Measurements from ENCODE around the gene FAM168A.

Gene FAM168A, protein sequence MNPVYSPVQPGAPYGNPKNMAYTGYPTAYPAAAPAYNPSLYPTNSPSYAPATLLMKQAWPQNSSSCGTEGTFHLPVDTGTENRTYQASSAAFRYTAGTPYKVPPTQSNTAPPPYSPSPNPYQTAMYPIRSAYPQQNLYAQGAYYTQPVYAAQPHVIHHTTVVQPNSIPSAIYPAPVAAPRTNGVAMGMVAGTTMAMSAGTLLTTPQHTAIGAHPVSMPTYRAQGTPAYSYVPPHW

DNA sequence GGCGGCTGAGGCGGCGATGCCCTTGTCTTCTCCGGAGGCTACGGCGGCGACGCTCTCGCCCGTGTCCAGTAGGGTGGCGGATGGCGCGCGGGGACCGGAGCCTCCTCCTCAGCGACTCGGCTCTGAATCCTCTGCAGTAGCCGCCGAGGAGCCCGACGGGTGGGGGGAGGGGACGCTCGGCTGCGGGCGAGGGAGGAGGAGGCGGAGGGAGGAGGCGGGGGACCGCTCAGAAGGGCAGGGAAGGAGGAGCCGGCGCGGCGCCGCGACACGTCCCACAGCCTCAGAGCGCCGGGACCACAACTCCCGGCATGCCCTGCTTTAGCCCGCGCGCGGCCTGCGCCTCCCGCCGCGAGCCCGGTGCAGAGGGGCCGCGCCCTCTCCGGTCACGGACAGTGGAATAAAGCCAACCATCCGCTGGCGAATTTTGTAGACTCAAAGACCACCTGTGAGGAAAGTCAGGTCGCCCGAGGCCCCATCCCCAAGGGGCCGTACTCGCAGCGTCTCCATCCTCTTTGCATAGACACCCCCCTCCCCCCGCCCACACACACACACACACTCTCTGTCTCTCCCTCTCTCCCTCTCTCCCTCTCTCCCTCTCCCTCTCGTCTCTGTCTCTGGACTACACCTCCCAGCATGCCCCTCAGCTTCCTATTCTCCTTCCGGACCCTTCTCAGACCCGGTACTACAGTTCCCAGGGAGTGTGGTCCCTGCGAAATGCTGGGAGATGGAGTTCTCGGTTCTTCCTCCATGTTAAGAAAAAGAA lies at the start of gene FAM168A:
Gene FAM168A, minus strand, starts transcription at position 157 of the 763 bp plus-strand sequence. CDS start 129,638 bp downstream, outside the sequence.
- DNase-seq (ENCODE audit: low spot score) = peak; percentile 99

DNA sequence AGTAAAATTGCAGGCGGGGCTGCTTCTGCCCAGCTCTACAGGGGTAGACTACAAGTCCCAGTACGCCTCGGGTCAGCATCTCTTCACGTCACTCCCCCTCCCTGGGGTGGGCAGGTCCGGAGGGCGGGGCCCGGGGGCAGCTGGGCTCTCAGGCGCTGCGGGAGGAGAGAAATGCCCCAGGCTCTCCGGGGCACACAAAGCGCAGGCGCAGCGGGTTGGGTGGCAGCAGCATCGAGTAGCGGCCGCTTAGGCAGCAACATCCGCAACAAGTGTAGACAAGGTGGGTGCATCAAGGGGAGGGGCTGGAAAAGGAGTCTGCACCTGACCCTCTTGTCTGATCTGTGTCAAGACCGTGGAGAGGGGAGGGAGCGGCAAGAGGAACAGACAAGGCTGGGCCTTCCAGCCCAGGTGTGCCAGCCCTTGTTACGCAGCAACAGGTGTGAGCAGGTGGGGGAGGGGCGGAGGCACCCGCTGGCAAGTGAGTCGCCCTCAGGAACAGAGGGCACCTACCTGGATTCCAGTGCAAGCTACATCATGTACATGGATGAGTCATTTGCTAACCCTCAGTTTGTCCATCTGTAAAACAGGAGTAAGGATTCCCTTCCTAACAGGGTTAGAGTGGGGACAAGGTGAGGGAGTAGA lies 49.7 kb upstream of the FAM168A start:
- peak; percentile 94 for DNase-seq (ENCODE audit: low spot score)

DNA sequence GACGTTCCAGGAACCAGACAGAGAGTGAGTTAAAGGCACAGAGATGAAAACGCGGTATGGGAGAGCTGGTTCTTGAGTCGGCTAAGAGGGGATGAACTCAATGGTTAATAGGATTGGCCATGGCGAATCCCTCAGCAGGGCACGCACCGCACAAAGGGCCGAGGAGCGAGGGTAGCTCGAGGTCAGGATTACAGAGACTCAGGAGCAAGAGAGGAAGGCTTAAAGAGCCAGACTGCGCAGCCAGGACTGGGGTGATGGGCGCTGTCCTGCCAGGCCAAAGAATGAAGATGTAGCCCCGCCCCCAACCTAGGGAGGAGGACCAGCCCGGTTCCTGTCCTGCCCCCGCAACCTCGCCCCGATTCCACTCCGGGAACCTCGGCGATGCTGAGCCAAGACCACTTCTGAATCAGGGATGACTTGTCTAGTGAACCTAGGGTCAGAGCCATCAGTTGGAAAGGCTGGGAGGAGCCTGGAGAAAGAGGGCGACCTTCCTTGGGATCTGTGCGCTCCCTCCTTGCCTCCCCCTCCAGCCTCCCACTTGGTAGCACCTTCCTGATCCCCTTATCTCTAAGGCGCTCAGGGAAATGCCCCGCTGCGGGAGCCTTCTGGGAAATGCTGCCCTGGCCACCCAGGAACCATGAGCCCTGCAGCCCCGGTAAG lies 48.2 kb upstream of the FAM168A start, which contains the start of gene PLEKHB1:
Gene PLEKHB1, plus strand, starts transcription at position 610 of the 660 bp plus-strand sequence. Its CDS starts 28 bp downstream, at position 638.
- no peak for DNase-seq (ENCODE audit: low spot score)

DNA sequence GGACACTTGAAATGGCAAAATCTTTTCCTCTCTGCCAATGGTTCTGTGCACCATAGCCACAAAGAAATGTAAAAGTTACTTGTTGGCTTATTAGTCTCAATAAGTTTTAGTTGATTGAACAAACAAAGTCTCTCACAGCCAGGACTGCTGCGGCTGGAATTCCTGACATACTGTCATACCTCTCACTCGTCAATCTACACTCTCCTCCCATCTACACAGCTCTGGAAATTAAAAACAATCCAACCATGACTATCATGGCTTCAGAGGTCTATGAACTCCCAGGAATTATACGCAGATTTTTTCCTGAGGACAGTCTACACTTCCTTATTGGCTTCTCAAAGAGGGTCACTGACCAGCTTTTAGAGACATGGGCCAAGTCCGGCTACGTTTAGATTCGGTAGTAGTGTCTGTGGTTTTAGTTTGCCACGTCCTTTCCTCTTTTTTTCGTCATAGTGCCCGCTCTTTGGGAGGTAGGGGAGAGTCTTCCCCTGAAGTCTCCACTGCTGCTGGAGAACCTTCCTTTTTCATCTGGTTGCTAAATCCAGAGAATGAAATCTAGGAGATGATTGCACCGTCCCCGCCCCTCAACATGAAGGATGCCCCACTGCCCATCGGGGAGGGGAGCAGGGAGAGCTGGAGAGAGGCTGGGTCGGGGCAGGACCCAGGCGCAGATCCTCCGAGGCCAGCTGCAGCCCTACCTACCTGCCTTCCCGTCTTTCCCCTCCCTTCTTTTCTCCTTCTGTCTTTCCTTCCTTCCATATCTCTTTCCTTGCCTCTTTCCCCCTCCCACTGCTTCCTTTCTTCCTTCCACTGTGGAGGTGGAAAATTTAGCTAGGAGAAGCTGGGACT lies 47.4 kb upstream of the FAM168A start:
- DNase-seq (ENCODE audit: low spot score) = no peak

DNA sequence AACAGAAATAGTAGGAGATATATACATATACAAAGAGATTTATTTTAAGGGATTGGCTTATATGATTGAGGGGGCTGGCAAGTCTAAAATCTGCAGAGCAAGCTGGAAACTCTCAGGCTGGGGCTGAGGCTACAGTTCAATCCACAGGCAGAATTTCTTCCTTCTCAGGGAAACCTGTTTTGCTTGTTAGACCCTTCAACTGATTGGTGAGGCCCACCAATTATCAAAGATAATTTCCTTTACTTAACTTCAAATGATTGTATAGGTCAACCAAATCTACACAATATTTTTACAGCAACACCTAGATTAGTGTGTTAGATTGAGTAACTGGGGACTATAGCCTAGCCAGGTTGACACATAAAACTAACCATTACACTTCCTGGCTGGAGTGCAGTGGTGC lies 43.8 kb upstream of the FAM168A start:
- no peak for DNase-seq (ENCODE audit: low spot score)

DNA sequence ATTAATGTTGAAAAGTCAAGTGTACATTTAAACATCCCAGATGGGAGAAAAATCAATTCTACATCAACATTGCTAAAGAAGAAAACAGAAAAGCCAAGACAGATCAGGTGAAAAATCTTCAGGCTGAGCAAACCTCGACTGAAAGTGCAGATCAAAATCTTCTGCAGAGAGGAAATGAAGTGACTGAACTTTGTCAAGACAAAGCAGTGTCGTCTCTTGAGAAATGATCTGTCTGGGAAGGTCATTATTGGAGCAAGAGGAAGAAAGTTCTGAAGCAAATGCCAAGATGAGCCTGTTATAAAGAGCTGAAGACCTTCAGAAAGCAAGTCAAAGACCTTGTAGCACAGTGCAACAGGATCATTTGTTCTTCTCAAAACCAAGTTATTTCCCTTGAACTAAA lies 42.7 kb upstream of the FAM168A start:
- no peak for DNase-seq (ENCODE audit: low spot score)

DNA sequence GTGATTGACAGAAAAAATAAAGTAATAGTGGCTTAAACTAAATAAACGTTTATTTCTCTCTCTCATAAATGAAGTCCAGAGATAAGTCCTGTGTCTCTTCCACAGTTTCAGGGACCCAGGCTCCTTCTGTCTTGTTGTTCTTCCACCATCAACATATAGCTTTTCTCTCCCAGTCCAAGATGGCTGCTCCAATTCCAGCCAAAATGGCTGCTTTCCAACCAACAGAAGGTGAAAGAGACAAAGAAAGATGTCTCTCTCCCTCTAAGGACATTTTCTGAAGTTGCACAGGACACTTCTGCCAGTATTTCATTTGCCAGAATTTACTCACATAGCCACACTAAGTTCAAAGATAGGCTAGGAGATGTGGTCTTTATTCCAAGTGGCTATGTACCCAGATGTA lies 39.1 kb upstream of the FAM168A start:
- DNase-seq (ENCODE audit: low spot score) = no peak

DNA sequence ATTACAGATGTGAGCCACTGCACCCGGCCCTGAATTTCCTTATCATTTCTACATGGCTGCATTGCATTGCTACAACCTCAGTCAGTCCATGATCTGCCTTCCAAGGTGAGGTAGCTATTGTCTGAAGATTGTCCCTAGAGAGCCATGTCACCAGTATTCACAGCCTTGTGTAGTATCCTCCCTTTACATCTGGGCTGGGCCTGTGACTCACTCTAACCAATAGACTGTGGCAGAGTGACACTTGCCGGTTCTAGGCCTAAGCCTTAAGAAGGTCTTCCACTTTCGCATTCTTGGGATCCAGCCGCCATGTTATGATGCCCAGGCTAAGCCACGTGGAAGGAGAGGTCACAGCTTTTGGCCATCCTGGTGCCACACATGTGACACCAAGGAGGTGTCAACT lies 38.3 kb upstream of the FAM168A start:
- no peak for DNase-seq (ENCODE audit: low spot score)

DNA sequence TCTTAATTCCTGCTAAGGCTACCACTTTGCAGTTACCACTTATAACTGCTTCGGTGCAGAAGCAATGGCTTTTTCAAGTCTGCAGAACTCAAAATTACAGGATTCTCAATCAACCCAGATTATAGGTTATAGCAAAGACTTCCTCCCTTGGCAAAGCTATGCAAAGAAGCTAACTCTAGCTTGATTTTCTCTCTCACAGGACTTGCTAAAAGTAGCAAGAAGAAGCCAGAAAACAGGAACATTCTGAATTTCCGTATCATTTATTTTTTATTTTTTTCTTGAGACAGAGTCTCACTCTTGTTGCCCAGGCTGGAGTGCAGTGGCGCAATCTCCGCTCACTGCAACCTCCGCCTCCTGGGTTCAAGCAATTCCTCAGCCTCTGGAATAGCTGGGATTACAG lies 37.8 kb upstream of the FAM168A start:
- DNase-seq (ENCODE audit: low spot score) = no peak

DNA sequence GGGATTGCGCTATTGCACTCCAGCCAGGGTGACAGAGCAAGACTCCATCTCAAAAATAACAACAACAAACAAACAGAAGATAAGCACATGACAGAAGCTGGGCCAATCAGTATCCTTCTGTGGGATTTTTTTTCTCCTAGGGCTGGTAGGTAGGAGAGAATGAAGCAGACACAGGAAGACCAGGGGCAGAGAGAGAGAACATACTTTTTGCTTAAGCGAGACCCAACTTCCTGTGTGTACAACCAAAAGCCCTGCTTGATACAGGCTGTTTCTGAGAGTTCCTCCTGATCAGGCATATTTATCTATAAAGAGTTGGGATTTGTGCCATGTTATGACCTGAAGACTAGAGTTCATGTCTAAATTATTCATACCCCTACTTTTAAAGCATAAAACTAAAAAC lies 36.1 kb upstream of the FAM168A start:
- no peak for DNase-seq (ENCODE audit: low spot score)

DNA sequence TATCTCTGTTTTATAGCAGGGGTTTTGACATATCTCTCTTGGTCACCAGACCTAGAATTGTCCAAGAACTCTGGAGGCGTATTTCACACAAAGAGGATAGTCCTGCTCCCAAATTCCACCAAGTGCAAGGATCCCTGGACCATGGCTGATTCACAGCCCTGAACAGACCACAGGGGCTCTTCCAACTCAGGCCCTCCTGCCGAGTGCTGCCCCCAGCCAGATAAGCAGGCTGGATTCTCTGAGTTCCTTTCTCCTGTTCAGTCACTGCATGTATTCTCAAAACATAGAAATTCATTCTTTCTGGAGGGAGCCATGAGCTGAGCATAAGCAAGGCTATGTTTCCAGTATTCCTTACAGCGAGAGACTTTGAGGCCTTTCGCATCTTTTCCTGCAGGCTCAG lies 35.1 kb upstream of the FAM168A start:
- no peak for DNase-seq (ENCODE audit: low spot score)

DNA sequence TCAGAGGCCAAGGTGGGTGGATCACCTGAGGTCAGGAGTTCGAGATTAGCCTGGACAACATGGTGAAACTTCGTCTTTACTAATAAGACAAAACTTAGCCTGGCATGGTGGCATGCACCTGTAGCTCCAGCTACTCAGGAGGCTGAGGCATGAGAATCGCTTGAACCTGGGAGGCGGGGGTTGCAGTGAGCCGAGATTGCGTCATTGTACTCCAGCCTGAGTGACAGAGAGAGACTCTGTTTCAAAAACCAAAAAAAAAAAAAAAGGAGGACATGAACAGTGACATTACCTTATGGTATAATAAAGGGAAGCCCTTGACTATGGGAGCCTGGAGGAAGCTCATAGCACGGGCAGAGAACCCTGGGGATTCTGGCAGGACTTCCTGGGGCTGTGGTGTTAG lies 32.0 kb upstream of the FAM168A start:
- DNase-seq (ENCODE audit: low spot score) = no peak

DNA sequence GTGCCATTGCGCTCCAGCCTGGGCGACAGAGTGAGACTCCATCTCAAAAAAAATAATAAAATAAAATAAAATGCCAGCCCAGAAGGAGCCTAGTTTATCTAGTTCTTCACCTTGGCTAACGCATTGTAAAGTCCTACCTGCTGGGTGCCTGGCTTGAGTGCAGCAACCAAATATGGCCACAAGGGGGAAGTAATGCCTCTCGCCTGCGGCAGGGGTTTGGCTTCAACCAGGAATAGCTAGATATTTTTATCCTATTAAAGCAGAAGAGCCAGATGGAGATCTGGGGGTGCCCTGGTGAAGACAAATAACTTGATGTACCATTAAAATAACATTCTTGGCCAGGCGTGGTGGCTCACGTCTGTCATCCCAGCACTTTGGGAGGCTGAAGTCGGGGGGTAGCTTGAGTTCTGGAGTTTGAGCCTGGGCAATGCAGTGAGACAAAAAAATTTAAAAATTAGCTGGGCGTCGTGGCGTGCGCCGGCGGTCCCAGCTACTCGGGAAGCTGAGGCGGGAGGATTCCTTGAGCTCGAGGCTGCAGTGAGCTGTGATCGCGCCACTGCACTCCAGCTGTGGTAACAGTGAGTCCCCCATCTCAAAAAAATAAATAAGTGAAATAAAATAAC lies 27.9 kb upstream of the FAM168A start:
- peak; percentile 71 for DNase-seq (ENCODE audit: low spot score)

DNA sequence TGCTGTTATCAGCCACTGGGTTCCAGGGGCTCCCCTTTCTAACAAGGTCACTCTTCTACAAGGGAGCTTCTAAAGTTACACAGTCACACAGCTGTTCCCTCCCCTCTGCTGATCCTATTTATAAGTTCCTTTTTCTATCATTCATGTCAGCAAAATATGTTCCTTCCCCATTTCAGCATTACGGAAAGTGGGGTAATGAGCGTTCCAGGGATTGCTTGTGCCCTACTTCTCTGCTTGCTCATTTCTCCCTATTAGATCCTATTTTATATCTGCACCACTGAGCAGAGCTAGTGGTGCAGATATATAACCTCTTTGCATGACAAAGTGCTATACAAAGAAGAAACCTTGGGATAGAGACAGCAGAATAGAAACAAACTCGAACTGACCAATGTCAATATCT lies 25.8 kb upstream of the FAM168A start:
- no peak for DNase-seq (ENCODE audit: low spot score)

DNA sequence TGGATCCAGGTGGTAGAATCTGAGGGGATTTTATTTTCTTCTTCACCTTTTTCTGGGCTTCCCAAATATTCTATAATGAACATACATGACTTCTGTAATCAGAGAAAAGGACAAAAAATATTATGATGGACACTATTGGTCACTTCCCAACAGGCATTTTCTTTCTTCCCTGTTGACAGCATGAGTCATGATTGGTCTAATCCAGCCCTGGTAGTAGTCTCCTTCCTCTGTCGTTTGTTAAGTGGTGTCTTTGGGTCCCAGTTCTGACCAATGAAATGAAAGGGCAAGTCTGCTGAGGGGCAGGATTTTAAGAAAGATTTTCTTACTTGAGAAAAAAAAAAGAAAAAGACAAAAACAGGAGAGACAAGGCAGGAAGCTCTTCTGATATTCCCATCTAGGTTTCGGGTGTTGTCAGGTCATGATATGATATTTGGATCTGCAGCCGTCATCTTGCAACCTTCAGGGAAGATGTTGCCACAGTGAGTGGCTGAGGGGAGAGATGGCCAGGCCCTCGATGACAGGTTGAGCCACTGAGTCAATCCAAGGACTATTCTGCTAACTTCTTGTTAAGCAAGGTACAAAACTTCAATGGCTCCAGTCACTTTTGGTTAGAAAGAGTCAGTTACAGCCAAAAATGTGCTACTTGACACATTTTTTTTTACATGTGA lies 25.1 kb upstream of the FAM168A start:
- no peak for DNase-seq (ENCODE audit: low spot score)

DNA sequence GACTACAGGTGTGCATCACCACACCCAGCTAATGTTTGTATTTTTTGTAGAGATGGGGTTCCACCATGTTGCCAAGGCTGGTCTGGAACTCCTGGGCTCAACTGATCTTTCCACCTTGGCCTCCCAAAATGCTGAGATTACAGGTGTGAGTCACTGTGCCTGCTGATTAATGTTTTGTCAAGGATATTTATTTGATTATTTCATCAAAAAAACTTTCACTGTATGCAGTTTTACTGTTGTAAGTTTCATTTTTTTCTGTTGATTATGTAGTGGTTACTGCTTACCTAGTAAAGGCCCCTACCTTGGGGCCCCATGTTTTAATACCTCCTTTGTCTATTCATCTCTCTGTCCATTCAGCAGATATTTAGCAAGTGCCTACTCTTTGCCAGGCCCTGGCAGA lies 16.7 kb upstream of the FAM168A start:
- DNase-seq (ENCODE audit: low spot score) = no peak

DNA sequence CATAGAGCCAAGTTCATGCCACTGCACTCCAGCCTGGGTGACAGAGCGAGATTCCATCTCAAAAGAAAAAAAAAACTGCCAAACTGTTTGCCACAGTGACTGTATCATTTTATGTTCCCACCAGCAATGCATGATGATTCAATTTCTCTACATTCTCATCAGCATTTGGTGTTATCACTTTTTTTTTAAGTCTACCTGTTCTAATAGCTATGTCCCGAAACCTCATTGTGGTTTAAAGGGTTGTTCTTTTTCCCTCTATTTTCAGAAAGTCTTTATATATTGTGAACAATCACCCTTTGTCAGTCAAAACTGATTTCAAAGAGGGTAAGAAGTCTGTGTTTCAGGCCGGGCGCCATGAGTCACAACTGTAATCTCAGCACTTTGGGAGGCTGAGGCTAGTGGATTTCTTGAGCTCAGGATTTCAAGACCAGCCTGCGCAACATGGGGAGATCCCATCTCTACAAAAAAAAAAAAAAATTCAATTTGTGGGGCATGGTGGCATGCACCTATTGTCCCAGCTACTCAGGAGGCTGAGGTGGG lies 14.8 kb upstream of the FAM168A start:
- DNase-seq (ENCODE audit: low spot score) = peak; percentile 25

DNA sequence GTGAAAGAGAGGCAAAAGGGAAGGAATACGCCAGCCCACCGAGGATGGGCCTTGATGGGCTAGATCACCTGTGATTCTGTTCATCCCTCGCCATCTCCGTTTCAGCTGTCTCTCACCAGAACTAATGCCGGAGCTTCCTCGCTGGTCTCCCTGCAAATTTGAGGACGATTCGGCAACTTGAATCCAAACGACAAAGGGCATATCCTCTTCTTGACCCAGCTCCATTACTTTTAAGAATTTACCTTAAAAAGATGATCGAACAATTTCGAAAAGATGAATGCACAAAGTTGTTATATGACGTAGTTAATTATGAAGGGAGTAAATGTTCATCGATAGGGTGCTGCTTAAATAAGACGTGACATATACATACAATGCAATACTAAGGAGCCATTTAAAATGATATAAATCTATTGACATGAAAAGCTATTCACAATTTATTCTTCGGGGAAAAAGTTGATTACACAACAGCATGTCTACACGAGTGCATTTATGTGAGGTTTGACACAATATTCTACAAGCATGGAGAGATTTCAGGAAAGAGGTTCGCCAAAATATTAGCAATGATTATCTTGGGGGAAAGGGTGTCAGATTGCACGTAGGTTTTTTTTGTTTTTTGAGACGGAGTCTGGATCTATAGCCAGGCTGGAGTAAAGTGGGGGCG lies 937 bp upstream of the FAM168A start:
- DNase-seq (ENCODE audit: low spot score) = peak; percentile 16

DNA sequence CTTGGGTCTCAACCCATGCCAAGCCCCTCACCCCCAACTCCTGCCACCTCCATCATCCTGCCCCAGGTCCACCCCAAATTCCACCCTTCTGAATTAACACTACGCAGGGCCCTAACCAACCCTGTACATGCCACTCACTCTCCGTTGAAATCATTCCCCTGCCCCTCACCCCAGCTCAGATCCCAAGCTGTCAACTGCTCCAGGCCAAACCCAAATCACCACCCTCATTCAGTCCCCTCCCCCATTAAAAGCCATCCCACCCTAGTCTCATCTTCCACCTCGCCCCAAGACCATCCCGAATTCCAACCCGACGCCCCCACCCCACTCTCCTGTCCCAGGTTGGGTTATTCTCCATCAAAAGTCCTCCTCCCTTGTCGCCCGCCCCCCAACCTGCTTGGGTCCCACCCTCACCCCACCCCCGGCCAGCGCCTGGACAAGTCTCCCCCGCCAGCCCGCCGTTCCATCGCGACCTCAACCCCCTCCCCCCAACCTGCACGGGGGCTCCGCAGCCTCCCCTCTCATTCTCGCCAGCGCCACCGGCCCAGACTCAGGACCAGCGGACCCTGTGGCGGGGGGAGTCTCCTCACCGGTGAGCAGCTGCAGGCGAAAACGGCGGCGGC lies 466 bp downstream of the FAM168A start:
- no peak for DNase-seq (ENCODE audit: low spot score)

Measured in SW480 (cell line).